Coronary artery (tissue), 2 donors: ENCODE data around the gene IGLL1.
"Not testable (repeated sequence)": the region's sequence is repeated elsewhere in the genome, so short reads cannot be mapped to it uniquely, and the experiment has no call there.

Experiments used
- DNase-seq: peaks from one replicate; pipeline ENCODE4 v3.0.0-alpha.2; 2017; ENCODE audit warnings: low spot score
- H3K27ac ChIP-seq, 2 donors: fragments of 200-600 bp; sonication (generic); one replicate each; pipeline ENCODE4 v1.5.1; 2016 to 2019
- H3K4me3 ChIP-seq: fragments of 200-600 bp; sonication (generic); 2 replicates; pipeline ENCODE4 v1.5.1; 2016; ENCODE audit warnings: mild to moderate bottlenecking, moderate library complexity
- CTCF ChIP-seq: fragments of 200-600 bp; sonication (generic); IDR thresholded peaks from one replicate; pipeline ENCODE4 v1.5.1; 2019; ENCODE audit warnings: antibody characterized with exemption

The IGLL1 gene

GRCh38 chr22:23579870-23580575, at the start of gene IGLL1:
TSS of gene IGLL1 (minus strand) at chr22:23580290. CDS start at chr22:23580190, 100 bp downstream.
- Histone ChIP-seq H3K27ac (no peak within 1 kb of the TSS), H3K4me3 (no peak within 1 kb of the TSS)
- DNase-seq: no peak
- no peak for TF ChIP-seq CTCF

DNA sequence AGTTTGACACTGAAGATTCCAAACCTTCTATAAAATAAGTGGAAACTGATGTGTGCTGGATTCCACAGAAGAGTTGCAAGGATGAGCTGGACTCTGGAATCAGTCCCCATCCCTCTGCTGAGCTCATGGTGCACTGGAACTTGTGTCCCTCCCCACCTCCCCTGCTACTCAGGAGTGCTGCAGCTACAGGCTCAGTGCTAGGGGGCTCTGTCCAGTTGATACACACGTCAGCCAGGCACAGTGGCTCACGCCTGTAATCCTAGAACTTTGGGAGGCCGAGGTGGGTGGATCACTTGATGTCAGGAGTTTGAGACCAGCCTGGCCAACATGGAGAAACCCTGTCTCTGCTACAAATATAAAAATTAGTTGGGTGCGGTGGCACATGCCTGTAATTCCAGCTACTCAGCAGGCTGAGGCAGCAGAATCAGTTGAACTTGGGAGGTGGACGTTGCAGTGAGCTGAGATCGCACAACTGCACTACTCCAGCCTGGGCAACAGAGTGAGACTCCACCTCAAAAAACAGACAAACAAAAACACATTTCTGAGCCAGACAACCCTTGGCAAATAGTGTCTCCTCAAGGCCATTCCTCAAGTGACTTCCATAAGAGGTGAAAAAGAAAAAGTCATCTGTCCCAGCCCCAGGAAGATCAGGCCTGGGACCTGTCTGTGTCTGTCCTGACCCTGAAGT, 48.1 kb upstream of the IGLL1 start:
- H3K27ac ChIP-seq, DNase-seq, H3K4me3 ChIP-seq: not testable (repeated sequence)

DNA sequence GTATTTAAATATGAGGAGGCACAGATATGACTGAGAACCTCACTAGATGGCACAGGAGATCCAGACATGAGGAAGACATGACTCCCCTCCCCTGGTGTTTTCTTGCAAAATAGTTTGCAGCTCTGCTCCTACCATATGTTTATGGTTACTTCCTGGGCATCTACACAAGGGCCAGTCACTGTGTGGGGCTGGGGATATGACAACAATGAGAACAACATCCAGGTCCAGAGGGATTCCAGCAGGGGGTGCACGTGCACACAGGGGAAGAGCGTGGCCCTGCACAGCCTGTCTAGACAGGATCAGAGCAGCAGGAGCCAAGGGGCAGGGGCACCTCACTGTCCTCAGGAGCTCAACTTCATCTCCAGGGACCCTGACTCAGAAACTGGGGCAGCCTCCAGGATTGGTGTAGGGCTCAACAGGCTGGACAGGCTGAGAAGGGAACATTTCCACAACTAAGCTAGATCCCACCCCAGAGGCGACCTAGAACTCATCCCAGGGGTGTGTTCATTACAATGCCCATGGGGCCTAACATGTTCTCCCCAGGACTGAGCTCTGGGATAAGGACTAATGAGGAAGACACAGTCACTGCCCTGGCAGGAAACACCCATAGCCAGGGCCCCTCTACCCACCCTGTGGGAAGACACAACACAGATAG, 47.4 kb upstream of the IGLL1 start:
- not testable (repeated sequence) for H3K27ac ChIP-seq, DNase-seq, H3K4me3 ChIP-seq

DNA sequence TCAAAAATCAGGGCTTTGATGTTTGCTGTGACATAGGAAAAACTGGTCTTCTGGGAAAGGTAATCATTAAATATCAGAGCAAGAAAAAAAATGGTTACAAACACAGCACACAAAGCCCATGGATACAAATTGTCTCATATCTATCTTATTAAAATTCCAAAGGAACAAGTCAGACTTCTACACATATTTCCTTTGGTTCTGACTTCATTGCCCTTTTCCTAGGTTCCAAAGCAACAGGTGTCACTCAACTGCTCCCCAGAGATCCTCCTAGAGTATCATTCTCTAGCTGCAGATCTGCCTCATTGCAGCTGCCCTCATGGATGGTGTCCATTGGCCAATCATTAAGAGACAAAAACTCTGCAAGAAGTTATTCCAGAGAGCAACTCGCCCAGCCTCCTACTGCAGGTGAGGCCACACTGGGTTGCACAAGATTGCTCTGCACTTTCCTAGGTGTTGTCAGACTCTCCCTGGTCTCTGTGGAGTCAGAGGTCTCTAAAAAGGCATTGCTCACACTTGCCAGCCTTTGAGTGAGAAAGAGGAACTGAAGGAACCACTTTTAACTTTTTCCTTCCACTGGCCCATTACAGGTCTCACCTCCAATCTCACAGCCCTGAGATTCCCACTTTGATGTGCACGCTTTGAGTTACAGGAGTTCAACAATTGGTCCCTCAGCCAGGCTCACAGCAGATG, 46.3 kb upstream of the IGLL1 start:
- no peak for DNase-seq
- TF ChIP-seq CTCF: no peak
- Histone ChIP-seq H3K4me3 (no peak overlapping the region), H3K27ac (no peak overlapping the region)

- TF ChIP-seq CTCF: no peak
- H3K27ac ChIP-seq: no peak overlapping the region
- no peak overlapping the region for H3K4me3 ChIP-seq
- DNase-seq: no peak
Measured at GRCh38 chr22:23622634-23623033, 42.5 kb upstream of the IGLL1 start.

DNA sequence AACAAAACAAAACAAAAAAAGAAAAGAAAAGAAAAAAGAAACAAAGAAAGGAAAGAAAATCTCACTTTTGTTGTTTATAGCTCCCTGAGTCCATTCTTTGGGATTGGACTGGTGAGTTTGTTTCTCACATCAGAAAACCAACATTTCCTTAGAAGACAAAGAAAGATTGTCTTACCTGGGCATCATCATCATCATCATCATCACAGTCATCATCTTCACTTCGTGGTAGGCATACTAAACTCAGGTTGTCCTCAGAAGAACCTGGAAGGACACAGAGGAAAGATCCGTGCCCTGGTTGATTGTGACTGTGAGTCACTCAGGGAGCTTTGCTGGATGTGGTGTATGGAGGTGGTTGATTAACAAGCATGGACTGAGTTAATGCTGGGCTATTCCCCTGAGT, 41.8 kb upstream of the IGLL1 start:
- not testable (repeated sequence) for H3K4me3 ChIP-seq, DNase-seq, H3K27ac ChIP-seq

GRCh38 chr22:23621082-23621780, 41.1 kb upstream of the IGLL1 start:
- Histone ChIP-seq H3K27ac (no peak overlapping the region), H3K4me3 (no peak overlapping the region)
- DNase-seq: no peak
- no peak for TF ChIP-seq CTCF
